GM06990 (cell line): ENCODE results near the gene PGA4.

ENCODE experiments used
- DNase-seq: peaks from one replicate; pipeline ENCODE4 v3.0.0-alpha.2; 2011; ENCODE audit not compliant: insufficient read length; ENCODE audit errors: extremely low read depth
- H3K27me3 ChIP-seq: replicated peaks from 2 replicates; pipeline ENCODE4 v1.6.0; 2011; ENCODE audit warnings: low read length; ENCODE audit not compliant: control insufficient read depth, insufficient read depth
- H3K36me3 ChIP-seq: 2 replicates; pipeline ENCODE4 v1.5.1; 2011; ENCODE audit warnings: low read length; ENCODE audit not compliant: control insufficient read depth, insufficient read depth
- H3K4me3 ChIP-seq: replicated peaks from 2 replicates; pipeline ENCODE4 v1.5.1; 2011; ENCODE audit warnings: low read depth, mild to moderate bottlenecking, control low read depth, low read length
- CTCF ChIP-seq: IDR thresholded peaks from 2 replicates; pipeline ENCODE4 v1.5.1; 2011; ENCODE audit warnings: low read length, control low read depth, mild to moderate bottlenecking, inconsistent platforms; ENCODE audit not compliant: insufficient read depth, poor library complexity, severe bottlenecking

The PGA4 gene

DNA sequence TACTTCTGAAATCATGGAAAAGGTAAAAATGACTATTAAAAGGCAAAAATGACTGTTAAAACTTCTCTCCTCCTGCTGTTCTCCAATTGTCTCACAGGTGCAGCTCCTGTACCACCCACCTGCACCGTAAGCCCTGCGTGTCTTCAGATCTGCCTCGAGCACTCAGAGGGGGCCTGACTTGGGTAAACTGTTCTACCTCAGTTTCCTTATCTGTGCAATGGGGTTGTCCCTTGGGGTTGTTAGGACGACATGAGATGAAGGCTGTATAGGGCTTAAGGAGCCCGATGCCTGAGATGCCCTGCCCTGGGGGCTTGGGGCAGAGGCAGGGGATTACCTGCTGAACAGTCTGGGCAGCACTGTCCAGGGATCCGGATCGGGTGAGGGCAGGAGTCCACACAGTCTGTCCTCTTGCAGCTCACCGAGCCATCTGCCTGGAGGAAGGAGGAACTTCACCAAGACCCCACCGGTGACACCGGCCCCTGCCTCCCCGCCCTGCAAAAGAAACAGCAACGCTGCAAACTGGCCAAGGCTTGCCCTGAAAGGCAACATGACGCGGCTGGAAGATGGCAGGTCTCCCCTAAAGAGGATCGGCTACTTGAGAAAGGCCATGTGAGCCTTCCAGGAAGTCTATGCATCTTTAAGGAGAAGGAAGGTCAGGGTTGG is 46.6 kb downstream of the PGA4 start:
- H3K27me3 ChIP-seq: no peaks in the 10 kb centered on the region
- DNase-seq: no peak
- no peak for TF ChIP-seq CTCF
- H3K36me3 ChIP-seq: peaks cover 3% of the 10 kb centered on the region
- no peak overlapping the region for H3K4me3 ChIP-seq

DNA sequence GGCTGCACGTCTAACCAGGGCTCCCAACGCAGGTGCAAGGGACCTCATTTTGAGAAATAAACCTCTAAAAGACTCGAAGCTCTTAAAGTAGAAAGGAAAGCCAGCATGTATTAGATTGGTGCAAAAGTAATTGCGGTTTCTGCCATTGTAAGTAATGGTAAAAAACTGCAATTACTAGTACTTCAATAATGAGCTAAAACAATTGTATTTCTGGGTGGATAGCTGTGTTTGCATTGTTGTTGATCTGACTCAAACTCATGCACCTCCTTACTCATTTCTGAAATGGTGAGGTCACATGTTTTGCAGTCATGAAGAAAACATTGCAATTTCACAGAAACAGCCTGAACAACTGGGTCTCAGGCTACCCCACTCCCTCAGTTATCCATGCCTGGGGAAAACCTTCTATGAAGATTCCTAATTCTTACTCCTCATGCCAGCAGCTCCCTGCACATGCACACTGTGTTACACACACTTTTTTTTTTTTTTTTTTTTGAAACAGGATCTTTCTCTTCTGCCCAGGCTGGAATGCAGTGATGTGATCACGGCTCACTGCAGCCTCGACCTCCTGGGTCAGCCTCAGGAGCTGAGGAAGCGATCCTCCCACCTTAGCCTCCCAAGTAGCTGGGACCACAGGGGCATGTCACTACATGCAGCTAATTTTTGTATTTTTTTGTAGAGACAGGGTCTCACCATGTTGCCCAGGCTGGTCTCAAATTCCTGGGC is 48.4 kb downstream of the PGA4 start:
- DNase-seq: no peak
- no peaks in the 10 kb centered on the region for H3K27me3 ChIP-seq
- H3K36me3 ChIP-seq: peaks cover 8% of the 10 kb centered on the region
- TF ChIP-seq CTCF: no peak
- no peak overlapping the region for H3K4me3 ChIP-seq

DNA sequence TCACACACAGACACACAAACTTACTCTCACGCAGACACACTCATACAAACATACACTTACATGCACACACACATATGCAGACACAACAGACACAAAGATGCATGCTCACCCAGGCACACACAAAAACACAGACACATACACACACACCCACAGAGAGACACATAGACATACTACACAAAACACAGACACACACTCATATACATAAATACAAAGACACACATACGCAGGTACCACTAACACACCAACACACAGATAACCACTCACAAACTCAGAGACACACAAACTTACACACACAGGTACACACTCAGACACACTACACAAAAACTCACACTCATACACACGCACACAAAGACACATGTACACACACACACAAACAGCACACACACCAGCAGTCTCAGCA is 50.6 kb downstream of the PGA4 start:
- H3K36me3 ChIP-seq: peaks cover 6% of the 10 kb centered on the region
- no peak for DNase-seq
- no peak for TF ChIP-seq CTCF
- no peak overlapping the region for H3K4me3 ChIP-seq
- no peaks in the 10 kb centered on the region for H3K27me3 ChIP-seq

DNA sequence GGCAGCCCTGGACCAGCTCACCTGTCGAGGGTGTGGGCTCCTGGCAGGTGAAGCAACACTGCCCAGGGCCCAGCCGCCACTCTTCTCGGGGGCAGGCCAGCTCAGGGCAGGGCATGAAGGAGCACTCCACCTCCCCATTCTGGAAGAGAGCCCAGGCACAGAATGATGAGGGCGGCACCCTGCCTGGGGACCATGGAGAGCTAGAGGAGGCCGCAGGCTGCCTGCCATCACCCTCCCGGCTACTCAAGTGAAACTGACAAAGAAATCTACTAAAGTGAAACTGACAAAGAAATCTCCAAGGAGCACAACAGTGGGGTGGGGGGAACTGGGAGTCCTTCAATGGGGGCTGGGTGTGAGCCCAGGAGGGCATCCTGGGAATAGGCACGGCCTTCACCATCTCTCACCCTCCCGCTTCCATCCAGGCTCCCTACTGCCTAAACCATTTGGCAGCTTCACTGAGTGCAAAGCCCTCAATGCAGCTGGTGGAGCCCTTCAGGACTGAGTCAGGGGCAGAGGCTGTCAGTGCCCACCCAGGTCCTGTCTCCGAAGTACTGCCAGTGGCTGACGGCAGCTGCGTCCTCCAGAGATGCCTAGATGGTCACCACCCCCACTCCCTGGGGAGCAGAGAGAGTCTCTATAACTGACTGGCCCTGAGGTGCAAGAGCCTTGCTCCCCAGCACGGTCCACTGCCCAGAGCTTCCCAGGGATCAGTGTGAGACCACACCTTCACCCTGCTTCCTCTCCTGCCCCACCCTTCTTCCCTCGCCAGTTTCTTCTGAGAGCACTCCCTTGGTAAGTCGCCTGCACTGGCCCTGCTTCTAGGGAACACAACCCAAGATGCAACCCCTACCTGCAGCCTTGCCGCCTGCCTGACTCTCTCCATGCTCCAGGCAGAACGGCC is 51.3 kb downstream of the PGA4 start:
- H3K36me3 ChIP-seq: peaks cover 6% of the 10 kb centered on the region
- H3K27me3 ChIP-seq: no peaks in the 10 kb centered on the region
- H3K4me3 ChIP-seq: no peak overlapping the region
- TF ChIP-seq CTCF: no peak
- no peak for DNase-seq

- Histone ChIP-seq H3K36me3 (peaks cover 6% of the 10 kb centered on the region), H3K4me3 (no peak overlapping the region), H3K27me3 (no peaks in the 10 kb centered on the region)
- DNase-seq: no peak
- no peak for TF ChIP-seq CTCF
Observed at GRCh38 chr11:61274084-61274483, 51.9 kb downstream of the PGA4 start.
